Measurements from ENCODE around the gene TIMM29. TPM values are rescaled to one million over a fixed set of nuclear protein-coding genes. Genes with fewer than 3 reads are reported as not detected.

The TIMM29 gene
- 36.9 and 37.5 TPM in 2 replicates for total RNA-seq

DNA sequence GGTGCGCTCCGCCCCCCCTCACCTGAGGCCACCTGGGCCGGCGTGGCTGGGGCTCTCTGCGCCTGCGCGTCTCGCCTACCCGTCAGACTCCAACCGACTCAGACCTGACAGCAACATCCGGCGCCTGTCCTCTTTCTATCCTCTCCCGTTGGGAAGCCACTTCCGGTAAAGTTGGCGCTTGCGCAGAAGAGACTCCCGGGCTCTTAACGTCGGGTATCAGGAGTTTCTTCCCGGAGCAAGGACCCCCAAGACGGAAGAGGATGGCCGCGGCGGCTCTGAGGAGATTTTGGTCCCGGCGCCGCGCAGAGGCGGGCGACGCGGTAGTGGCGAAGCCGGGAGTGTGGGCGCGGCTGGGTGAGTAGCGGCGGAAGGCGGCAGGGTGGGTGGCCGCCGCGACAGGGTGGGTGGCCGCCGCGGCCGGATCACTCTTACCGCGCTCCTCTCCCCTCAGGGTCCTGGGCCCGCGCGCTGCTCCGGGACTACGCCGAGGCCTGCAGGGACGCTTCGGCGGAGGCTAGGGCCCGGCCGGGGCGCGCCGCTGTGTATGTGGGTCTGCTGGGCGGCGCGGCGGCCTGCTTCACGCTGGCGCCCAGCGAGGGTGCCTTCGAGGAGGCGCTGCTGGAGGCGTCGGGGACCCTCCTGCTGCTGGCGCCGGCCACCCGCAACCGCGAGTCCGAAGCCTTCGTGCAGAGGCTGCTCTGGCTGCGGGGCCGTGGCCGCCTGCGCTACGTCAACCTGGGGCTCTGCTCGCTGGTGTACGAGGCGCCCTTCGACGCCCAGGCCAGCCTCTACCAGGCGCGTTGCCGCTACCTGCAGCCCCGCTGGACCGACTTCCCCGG lies at the start of gene TIMM29, which contains the start of gene YIPF2:
Gene TIMM29 (plus strand): TSS at position 249 of the 839 bp plus-strand sequence. CDS start 12 bp downstream, at position 261.
Gene YIPF2 (minus strand): TSS at position 77 of the 839 bp plus-strand sequence. CDS start 229 bp downstream, outside the sequence.

DNA sequence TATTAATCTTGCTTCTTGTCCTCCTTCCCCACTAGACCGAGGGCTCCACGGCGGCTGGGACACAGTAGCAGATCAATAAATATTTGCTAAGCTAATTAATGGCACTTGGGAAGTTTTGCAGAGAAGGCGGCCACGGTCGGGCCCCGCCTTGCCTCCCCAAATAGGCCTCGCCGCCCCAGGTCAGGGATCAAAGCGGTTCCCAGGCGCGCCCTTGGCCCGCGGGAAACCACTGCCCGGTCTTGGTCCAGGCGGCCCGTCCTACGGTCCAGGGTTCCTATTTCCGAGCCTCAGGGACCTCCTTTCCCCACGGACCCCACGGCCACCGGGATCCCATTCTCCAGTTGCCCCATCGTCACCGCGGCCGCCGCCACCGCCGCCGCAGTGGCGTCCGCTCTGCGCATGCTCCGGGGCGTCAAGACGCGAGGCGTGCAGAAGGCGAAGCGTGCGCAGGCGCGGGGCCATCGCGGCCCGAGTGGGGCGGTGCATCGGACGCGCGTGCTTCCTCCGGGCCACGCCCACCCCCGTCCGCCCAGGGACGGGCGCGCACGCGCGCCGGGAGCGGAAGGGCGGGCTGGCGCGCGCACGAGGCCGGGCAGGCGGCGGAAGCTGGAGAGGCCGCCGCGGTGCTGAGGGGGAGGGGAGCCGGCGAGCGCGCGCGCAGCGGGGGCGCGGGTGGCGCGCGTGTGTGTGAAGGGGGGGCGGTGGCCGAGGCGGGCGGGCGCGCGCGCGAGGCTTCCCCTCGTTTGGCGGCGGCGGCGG lies 31.9 kb downstream of the TIMM29 start, which contains the start of gene SMARCA4:
Gene SMARCA4 (plus strand): TSS at position 717 of the 759 bp plus-strand sequence. CDS start 23,122 bp downstream, outside the sequence.

Other genes with a start within 250 kb of the TIMM29 start
- 22.1 and 23.2 TPM in 2 replicates for gene QTRT1, start 227.4 kb upstream of the TIMM29 start, total RNA-seq
- 154 and 156 TPM in 2 replicates for gene DNM2, start 210.7 kb upstream of the TIMM29 start, total RNA-seq
- 41.4 and 48.7 TPM in 2 replicates for gene TMED1, start 92.6 kb upstream of the TIMM29 start, total RNA-seq
- 0.39 and 0.65 TPM in 2 replicates for gene C19orf38, start 80.4 kb upstream of the TIMM29 start, total RNA-seq
- gene CARM1, start 57.3 kb upstream of the TIMM29 start, total RNA-seq, result 41.8 and 42.8 TPM in 2 replicates
- gene YIPF2, start 172 bp upstream of the TIMM29 start, total RNA-seq, result 285 and 310 TPM in 2 replicates
- 80.5 and 85.3 TPM in 2 replicates for gene SMARCA4, start 32.2 kb downstream of the TIMM29 start, total RNA-seq
- 66.7 and 263 TPM in 2 replicates for gene LDLR, start 160.7 kb downstream of the TIMM29 start, total RNA-seq
- 8.2 and 31.9 TPM in 2 replicates for gene SPC24, start 227.0 kb downstream of the TIMM29 start, total RNA-seq

Measured in placental epithelial cell (primary cell).